CD4-positive, alpha-beta T cell (primary cell): ENCODE measurements around the gene BCL11B. TPM values are rescaled to one million over a fixed set of nuclear protein-coding genes. Genes with fewer than 3 reads are reported as not detected.

Experiments used
- ATAC-seq: fragments of 200-7000 bp; cut with Tn5 transposase; one replicate; pipeline ENCODE4 v1.10.0; 2022; ENCODE audit warnings: mild to moderate bottlenecking; ENCODE audit not compliant: poor library complexity
- CTCF ChIA-PET: fragments of 350-600 bp; sonication (Branson Sonifier 250); formaldehyde crosslinking; loops from one replicate; lab custom pipeline; 2021; ENCODE audit warnings: antibody characterized with exemption, inconsistent platforms; lab: Charles Lee
- POLR2A ChIA-PET: fragments of 350-600 bp; sonication (Branson Sonifier 250); formaldehyde crosslinking; loops from one replicate; lab custom pipeline; 2021; ENCODE audit warnings: antibody characterized with exemption, inconsistent platforms; lab: Charles Lee
- DNase-seq, 14 experiments: peaks; one replicate each; pipeline ENCODE4 v3.0.0-alpha.2; 2013 to 2020; ENCODE audit warnings: mixed read lengths in 2 of 14
- H3K27ac ChIP-seq, 2 donors: one replicate each; pipeline versions ENCODE4 v1.5.1 to v1.7.0; 2013; ENCODE audit warnings: low read length in 2 of 2, low read depth in 1 of 2, mild to moderate bottlenecking in 1 of 2
- H3K27me3 ChIP-seq, 2 experiments: 1 replicate in 1 of 2; 2 replicates in 1 of 2; pipeline versions ENCODE4 v1.6.1 to v1.7.0; 2013; ENCODE audit warnings: low read length in 2 of 2, control low read depth in 1 of 2, mild to moderate bottlenecking in 1 of 2, moderate library complexity in 1 of 2; ENCODE audit not compliant: insufficient read depth in 2 of 2, control insufficient read depth in 1 of 2
- H3K36me3 ChIP-seq: one replicate; pipeline ENCODE4 v1.6.1; 2013; ENCODE audit warnings: low read length, control low read depth; ENCODE audit not compliant: insufficient read depth
- H3K4me1 ChIP-seq: one replicate; pipeline ENCODE4 v1.6.1; 2013; ENCODE audit warnings: low read length, control low read depth; ENCODE audit not compliant: insufficient read depth
- H3K4me3 ChIP-seq: one replicate; pipeline ENCODE4 v1.5.1; 2013; ENCODE audit warnings: mild to moderate bottlenecking, low read length, moderate library complexity
- H3K9me3 ChIP-seq, 2 experiments: 1 replicate in 1 of 2; 2 replicates in 1 of 2; pipeline versions ENCODE4 v1.6.1 to v1.7.0; 2013; ENCODE audit warnings: low read length in 2 of 2, mild to moderate bottlenecking in 2 of 2, control low read depth in 1 of 2, moderate library complexity in 1 of 2; ENCODE audit not compliant: control insufficient read depth in 1 of 2, insufficient read depth in 1 of 2
- H3K27ac Mint-ChIP-seq: one replicate; pipeline ENCODE4 v1.8.0; 2020; ENCODE audit warnings: mixed read lengths
- H3K27me3 Mint-ChIP-seq: one replicate; pipeline ENCODE4 v1.8.0; 2021; ENCODE audit warnings: mixed read lengths
- H3K36me3 Mint-ChIP-seq: one replicate; pipeline ENCODE4 v1.8.0; 2021; ENCODE audit warnings: low read depth, mixed read lengths
- H3K4me1 Mint-ChIP-seq: one replicate; pipeline ENCODE4 v1.8.0; 2021; ENCODE audit warnings: low read depth, mixed read lengths
- H3K4me3 Mint-ChIP-seq: one replicate; pipeline ENCODE4 v1.8.0; 2020; ENCODE audit warnings: mild to moderate bottlenecking, mixed read lengths
- H3K9me3 Mint-ChIP-seq: one replicate; pipeline ENCODE4 v1.8.0; 2020; ENCODE audit warnings: mixed read lengths
- intact Hi-C, 2 experiments: fragments of 100-400 bp; cut with DNase I in 1 of 2; cut with micrococcal nuclease in 1 of 2; formaldehyde crosslinking; loops; one replicate each; pipeline versions ENCODE4 v1.15.1 to v1.9.0; 2023 to 2025; cut with DNase I, micrococcal nuclease
- total RNA-seq, 174 experiments: library from RNA in 2 of 174; stranded (reverse) in 2 of 174; gene quantifications; one replicate each; pipeline ENCODE4 v1.2.3 and lab custom pipeline; 2021 to 2026
- TF ChIP-seq, protein P1 (sequence below): fragments of 200-600 bp; IDR thresholded peaks from one replicate; pipeline ENCODE4 v1.8.0; 2022; ENCODE audit warnings: antibody characterized with exemption, mild to moderate bottlenecking

BCL11B gene
- total RNA-seq, 2 experiments from 2014 or later, result 244 to 254 TPM

DNA sequence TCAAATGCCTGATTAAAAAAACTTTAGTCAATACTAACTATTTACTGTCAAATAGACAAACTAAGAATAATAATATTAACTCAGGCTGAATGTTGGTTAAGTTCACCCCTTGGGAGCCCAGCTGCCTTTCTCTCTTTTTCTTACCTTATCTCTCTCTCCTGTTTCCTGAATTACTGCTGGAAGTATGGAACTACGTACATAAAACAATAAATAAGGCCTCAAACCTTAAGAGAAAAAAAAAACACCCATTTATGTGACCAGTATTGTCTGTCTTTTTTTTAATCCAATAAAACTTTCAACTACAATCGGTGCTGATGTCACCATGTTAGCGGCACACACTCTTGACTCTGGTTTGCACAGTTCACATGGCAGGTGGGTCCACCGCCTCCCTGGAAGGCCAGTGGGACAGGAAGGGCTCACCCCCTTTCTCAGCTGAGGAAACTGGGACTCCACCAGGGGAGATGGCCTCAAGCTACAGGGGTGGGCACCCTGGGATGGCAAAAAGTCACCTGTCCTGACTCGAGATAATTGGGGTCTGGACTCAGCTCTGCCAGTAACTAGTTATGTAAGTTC lies 21.3 kb downstream of the BCL11B start:
- TF ChIP-seq, protein P1, sequence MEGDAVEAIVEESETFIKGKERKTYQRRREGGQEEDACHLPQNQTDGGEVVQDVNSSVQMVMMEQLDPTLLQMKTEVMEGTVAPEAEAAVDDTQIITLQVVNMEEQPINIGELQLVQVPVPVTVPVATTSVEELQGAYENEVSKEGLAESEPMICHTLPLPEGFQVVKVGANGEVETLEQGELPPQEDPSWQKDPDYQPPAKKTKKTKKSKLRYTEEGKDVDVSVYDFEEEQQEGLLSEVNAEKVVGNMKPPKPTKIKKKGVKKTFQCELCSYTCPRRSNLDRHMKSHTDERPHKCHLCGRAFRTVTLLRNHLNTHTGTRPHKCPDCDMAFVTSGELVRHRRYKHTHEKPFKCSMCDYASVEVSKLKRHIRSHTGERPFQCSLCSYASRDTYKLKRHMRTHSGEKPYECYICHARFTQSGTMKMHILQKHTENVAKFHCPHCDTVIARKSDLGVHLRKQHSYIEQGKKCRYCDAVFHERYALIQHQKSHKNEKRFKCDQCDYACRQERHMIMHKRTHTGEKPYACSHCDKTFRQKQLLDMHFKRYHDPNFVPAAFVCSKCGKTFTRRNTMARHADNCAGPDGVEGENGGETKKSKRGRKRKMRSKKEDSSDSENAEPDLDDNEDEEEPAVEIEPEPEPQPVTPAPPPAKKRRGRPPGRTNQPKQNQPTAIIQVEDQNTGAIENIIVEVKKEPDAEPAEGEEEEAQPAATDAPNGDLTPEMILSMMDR, result no peak
- POLR2A ChIA-PET, result interaction anchor here (0.9 to 83.0 kb wide), 4 partner anchors 7 to 1115 kb away, joined by 4 to 4389 read pairs (median 2196); partner anchors contain the start of gene BCL11B
- peak overlapping the region; percentile 29 for H3K4me3 ChIP-seq

DNA sequence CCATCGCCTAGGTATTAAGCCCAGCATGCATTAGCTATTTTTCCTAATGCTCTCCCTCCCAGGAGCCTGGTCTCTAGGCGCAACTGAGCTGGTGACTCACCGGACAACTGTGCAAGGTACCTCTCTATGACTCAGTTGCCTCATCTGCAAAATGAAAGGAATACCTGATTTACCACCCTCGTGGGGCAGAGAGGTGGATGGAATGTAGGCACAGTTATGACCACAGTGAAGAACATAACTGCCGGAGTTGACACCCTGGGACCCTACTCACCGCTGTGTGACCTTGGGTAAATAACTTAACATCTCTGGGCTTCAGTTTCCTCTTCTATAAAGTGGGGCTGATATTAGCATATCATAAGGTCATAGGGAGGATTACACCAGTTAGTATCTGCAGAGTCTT lies 22.6 kb downstream of the BCL11B start:
- H3K27ac ChIP-seq, result peak overlapping the region; percentile 95 to 97
- Mint-ChIP-seq H3K36me3 (peaks cover 90% of the 10 kb centered on the region), H3K27ac (peak overlapping the region; percentile 99), H3K4me1 (peaks cover 86% of the 10 kb centered on the region), H3K4me3 (peak overlapping the region; percentile 83), H3K27me3 (no peaks in the 10 kb centered on the region), H3K9me3 (no peaks in the 10 kb centered on the region)
- no peaks in the 10 kb centered on the region for H3K27me3 ChIP-seq
- no peaks in the 10 kb centered on the region for H3K9me3 ChIP-seq
- ATAC-seq, result no peak
- H3K4me3 ChIP-seq, result peak overlapping the region; percentile 9
- peak in 2 of 14 experiments; percentile 45 to 51 for DNase-seq
- peaks cover 82% of the 10 kb centered on the region for H3K36me3 ChIP-seq
- intact Hi-C loops, result no loop called here
- POLR2A ChIA-PET, result interaction anchor here (1.2 to 83.0 kb wide), 3 partner anchors 6 to 1114 kb away, joined by 4 to 4389 read pairs (median 4389); partner anchors contain the start of gene BCL11B
- peaks cover 95% of the 10 kb centered on the region for H3K4me1 ChIP-seq
- TF ChIP-seq, protein P1, result no peak
- CTCF ChIA-PET, result interaction anchor here (0.8 to 1.3 kb wide), 2 partner anchors 11 to 17 kb away, joined by 3 to 4 read pairs; no protein-coding TSS in a partner anchor

More for the DNA sequence above, 21.3 kb downstream of the BCL11B start:
- intact Hi-C loops, result loop anchor here in 1 of 2 experiments (1.0 kb wide), 1 partner anchor 9 kb away; no protein-coding TSS in a partner anchor
- Mint-ChIP-seq H3K9me3 (no peaks in the 10 kb centered on the region), H3K4me1 (peaks cover 90% of the 10 kb centered on the region), H3K27me3 (no peaks in the 10 kb centered on the region), H3K27ac (peak overlapping the region; percentile 99), H3K36me3 (peaks cover 92% of the 10 kb centered on the region), H3K4me3 (peak overlapping the region; percentile 83)
- CTCF ChIA-PET, result interaction anchor here (0.9 to 5.0 kb wide), 6 partner anchors 8 to 62 kb away, joined by 3 to 37 read pairs (median 4); no protein-coding TSS in a partner anchor
- peaks cover 88% of the 10 kb centered on the region for H3K36me3 ChIP-seq
- H3K27me3 ChIP-seq, result no peaks in the 10 kb centered on the region
- H3K4me1 ChIP-seq, result peaks cover 99% of the 10 kb centered on the region
- peak; percentile 23 for ATAC-seq
- peak overlapping the region; percentile 95 to 97 for H3K27ac ChIP-seq
- H3K9me3 ChIP-seq, result no peaks in the 10 kb centered on the region
- DNase-seq, result peak in 2 of 14 experiments; percentile 70 to 71

DNA sequence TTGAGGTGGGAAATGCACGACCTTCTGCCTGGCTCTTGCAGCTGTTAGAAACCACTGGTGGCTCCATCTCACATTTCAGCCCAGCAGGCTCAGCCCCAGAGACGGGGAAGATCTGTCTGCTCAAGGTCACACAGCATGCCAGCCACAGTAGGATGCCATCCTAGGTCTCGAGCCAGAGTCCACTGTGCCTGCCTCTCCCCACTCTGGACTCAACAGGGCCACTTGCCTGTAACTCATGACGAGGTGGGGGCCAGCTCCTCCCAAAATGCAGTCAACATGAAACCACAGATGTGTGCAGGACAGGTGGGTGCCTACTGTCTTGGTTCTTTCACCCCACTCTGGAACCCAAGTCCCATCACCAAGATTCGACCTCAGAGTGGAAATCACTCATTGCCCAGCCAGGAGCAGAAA lies 23.2 kb downstream of the BCL11B start:
- intact Hi-C loops, result no loop called here
- POLR2A ChIA-PET, result interaction anchor here (64.5 to 83.0 kb wide), 2 partner anchors 5 to 31 kb away, joined by 4389 read pairs; partner anchors contain the start of gene BCL11B
- ATAC-seq (no peak), DNase-seq (peak in 2 of 14 experiments; percentile 48)
- peaks cover 93% of the 10 kb centered on the region for H3K4me1 ChIP-seq
- peak overlapping the region; percentile 9 for H3K4me3 ChIP-seq
- no peaks in the 10 kb centered on the region for H3K27me3 ChIP-seq
- H3K9me3 ChIP-seq, result no peaks in the 10 kb centered on the region
- H3K36me3 ChIP-seq, result peaks cover 76% of the 10 kb centered on the region
- peak overlapping the region; percentile 94 for H3K4me3 Mint-ChIP-seq
- H3K27ac Mint-ChIP-seq, result peak overlapping the region; percentile 99
- CTCF ChIA-PET, result interaction anchor here (0.7 to 1.3 kb wide), 2 partner anchors 8 to 18 kb away, joined by 3 to 4 read pairs; no protein-coding TSS in a partner anchor
- no peaks in the 10 kb centered on the region for H3K27me3 Mint-ChIP-seq
- peak overlapping the region; percentile 95 to 97 for H3K27ac ChIP-seq
- TF ChIP-seq, protein P1, result no peak
- H3K9me3 Mint-ChIP-seq, result no peaks in the 10 kb centered on the region
- H3K36me3 Mint-ChIP-seq, result peaks cover 90% of the 10 kb centered on the region
- H3K4me1 Mint-ChIP-seq, result peaks cover 86% of the 10 kb centered on the region
